ENCODE results near the gene SLC12A4. TPM values are rescaled to one million over a fixed set of nuclear protein-coding genes. Genes with fewer than 3 reads are reported as not detected.
A peak's percentile ranks its signal among the peaks of the same experiment; 100 is the strongest.

The SLC12A4 gene
- total RNA-seq, 1 donor from 2014 or later = 115 TPM

- no peak for ATAC-seq
- DNase-seq (ENCODE audit: low spot score) = no peak
- intact Hi-C loops (cut with DNase I) = no loop called here
Measured at GRCh38 chr16:67965668-67966548, 2.5 kb downstream of the SLC12A4 start.

DNA sequence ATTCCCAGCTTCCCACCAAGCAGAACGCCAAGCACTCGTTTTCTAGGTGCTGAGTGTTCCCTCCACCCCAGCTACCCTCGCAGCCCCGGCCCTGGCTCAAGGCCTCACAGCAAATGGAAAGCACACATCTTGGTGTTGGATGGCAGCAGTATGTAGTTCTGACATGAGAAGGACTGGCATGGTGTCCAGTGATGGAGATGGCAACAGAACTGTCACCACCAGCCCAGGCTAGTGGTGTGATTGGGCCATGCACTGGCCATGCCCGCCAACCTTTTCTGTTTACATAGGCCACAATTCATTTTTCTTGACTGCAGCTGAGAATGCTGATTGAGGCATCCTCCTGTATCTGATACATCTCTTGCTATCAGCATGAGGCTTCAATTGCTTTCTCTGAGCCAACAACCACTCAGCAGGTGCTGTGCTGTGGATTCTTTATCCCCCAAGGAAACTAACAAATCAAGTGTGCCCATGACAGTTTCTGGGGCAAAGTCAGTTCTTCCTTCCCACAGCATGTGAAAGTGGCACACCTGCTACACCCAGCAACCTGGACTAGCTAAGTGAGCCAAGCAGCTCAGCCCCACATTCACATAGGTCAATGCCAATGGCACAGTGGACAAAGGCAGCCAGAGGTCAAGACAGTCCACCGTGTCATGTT, 3.8 kb downstream of the SLC12A4 start:
- intact Hi-C loops (cut with DNase I) = no loop called here
- DNase-seq (ENCODE audit: low spot score) (no peak), ATAC-seq (no peak)

DNA sequence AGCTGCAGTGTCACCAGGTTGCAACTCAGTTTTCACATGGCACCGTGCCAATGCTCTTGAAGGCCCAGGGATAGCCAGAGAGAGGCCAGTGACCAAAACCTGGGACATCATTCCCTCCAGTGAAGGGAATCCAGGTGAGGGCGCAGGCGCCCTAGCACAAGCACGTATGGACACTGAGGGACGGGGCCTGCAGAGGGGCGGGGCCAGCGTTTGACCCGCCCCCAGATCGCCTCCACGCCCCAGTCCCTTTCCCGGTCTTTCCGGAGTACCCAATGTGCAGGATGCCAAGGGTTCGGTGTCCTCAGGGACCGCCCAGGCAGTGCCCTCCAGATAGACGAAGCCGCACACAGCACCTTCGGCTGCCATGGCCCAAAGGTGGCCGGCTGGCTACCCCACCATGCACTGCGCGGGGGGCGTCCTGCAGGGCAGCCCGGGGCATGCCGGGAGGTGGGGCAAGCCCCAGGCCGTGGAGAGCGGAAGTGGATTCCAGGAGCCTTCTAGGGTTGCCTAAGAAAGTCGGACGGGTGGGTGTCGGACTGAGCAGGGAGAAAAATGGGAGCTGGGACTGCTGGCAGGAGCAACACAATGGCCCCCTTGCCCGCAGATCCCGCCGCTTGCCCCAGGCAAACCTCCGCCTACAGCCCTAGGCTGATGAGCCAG, 4.6 kb downstream of the SLC12A4 start:
- ATAC-seq (peak; percentile 51), DNase-seq (ENCODE audit: low spot score) (no peak)
- intact Hi-C loops (cut with DNase I) = no loop called here

- ATAC-seq (no peak), DNase-seq (ENCODE audit: low spot score) (no peak)
- intact Hi-C loops (cut with DNase I) = no loop called here
Measured at GRCh38 chr16:67963292-67963661, 5.2 kb downstream of the SLC12A4 start.

GRCh38 chr16:67962135-67962534, 6.3 kb downstream of the SLC12A4 start:
- ATAC-seq = no peak
- intact Hi-C loops (cut with DNase I) = no loop called here

GRCh38 chr16:67961551-67961957, 6.9 kb downstream of the SLC12A4 start:
- ATAC-seq (no peak), DNase-seq (ENCODE audit: low spot score) (no peak)
- intact Hi-C loops (cut with DNase I) = no loop called here

More at GRCh38 chr16:67962135-67962534, 6.3 kb downstream of the SLC12A4 start:
- DNase-seq (ENCODE audit: low spot score) = no peak

- DNase-seq (ENCODE audit: low spot score) (no peak), ATAC-seq (peak; percentile 26)
- intact Hi-C loops (cut with DNase I) = no loop called here
Measured at GRCh38 chr16:67959536-67960329, 8.7 kb downstream of the SLC12A4 start.

- intact Hi-C loops (cut with DNase I) = no loop called here
- ATAC-seq = no peak
- no peak for DNase-seq (ENCODE audit: low spot score)
Measured at GRCh38 chr16:67957622-67958021, 10.8 kb downstream of the SLC12A4 start.

- ATAC-seq (no peak), DNase-seq (ENCODE audit: low spot score) (no peak)
- intact Hi-C loops (cut with DNase I) = no loop called here
Measured at GRCh38 chr16:67954421-67955196, 13.8 kb downstream of the SLC12A4 start.

- no peak for DNase-seq (ENCODE audit: low spot score)
- ATAC-seq = no peak
- intact Hi-C loops (cut with DNase I) = no loop called here
Measured at GRCh38 chr16:67953641-67954375, 14.6 kb downstream of the SLC12A4 start.

DNA sequence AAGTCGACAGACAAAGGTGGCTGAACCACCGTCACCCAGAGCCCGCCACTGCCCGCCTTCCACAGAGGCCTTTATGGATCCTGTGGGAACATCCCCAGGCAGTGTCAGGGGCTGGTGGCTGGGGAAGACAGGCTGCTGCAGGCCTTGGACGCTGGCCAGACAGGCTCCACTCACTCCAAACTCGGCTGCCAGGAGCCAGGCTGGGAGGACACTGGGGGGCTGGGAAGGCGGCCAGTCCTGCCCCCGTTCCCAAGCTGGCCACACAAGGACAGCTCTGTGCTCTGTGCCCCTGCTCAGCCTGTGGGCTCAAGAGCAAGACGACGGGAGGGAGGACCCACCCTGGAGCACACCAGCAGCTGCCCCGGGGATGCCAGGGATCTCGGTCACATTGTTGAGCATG, 17.0 kb downstream of the SLC12A4 start:
- ATAC-seq = peak; percentile 57
- DNase-seq (ENCODE audit: low spot score) = peak; percentile 67
- intact Hi-C loops (cut with DNase I) = no loop called here

DNA sequence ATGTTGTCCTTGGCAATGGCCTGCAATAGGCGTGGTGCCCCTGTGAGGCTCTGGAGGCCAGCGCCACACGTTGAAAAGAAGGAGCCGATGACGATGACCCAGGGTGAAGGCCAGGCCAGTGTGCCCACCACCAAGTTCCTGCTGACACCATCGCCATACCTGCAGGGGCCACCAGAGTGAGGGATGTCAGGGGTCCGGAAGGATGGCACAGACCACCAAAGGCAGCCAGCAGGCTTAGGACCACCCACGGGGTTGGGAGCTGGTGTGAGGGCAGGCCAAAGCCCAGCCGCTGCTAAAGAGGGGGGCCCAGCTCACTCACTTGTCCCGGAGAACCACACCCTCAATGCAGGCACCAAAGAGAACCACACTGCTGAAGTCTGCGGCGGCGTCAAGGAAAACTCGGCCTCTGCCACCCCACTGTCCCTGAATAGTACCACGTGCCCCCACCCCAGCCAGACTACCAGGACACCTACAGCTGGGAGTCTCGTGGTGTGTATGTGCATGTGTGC, 18.0 kb downstream of the SLC12A4 start:
- ATAC-seq = no peak
- intact Hi-C loops (cut with DNase I) = no loop called here
- DNase-seq (ENCODE audit: low spot score) = no peak

GRCh38 chr16:67949645-67950044, 18.8 kb downstream of the SLC12A4 start:
- peak; percentile 56 for DNase-seq (ENCODE audit: low spot score)
- no peak for ATAC-seq
- intact Hi-C loops (cut with DNase I) = no loop called here

- DNase-seq (ENCODE audit: low spot score) (no peak), ATAC-seq (no peak)
- intact Hi-C loops (cut with DNase I) = no loop called here
Measured at GRCh38 chr16:67948015-67948414, 20.4 kb downstream of the SLC12A4 start.

GRCh38 chr16:67946966-67947558, 21.4 kb downstream of the SLC12A4 start:
- intact Hi-C loops (cut with DNase I) = no loop called here
- DNase-seq (ENCODE audit: low spot score) (no peak), ATAC-seq (no peak)

DNA sequence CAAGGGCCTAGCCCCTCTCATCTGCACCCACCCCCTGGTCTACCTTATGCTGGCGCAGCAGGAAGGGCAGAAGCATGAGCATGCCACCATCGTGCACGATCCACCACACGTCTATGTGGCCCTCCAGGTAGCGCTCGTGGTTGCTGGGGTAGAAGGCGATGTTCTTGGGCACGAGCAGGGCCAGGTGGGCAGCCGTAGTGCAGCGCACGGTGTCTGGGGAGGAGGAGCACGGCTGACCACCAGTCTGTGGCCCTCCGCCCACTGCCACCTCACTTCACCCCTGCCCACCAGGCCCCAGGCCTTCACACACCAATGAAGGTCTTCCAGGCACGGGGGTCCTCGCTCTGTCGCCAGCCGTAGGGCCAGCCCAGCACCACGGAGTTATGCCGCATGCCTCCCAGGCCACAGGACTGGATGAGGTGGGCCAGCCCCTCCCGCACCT, 22.3 kb downstream of the SLC12A4 start:
- peak; percentile 60 for DNase-seq (ENCODE audit: low spot score)
- ATAC-seq = no peak
- intact Hi-C loops (cut with DNase I) = no loop called here

DNA sequence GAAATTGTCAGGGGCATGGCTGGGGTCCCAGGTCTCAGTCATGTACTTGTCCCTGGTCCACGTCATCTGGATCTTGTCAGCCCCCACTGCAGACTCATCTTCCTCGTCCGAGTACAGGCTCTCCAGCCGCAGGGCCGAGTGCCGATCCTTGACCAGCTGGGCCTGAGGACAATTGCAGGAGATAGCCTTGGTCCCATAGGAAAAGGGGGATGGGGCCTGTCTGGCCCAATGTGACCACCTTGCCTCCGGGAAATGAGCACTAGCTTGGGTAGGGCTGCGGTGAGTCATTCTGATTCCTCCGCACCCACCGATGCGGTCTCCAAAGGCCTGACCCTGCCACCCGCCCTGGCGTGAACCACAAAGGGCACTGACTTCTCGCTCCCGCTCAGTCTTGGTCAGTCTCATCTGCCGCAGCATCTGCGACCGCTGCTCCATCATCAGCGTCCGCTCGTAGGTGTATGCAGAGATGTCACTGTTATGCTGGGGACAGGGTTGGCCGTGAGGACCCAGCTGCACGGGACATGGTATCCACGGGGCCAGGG, 23.0 kb downstream of the SLC12A4 start:
- ATAC-seq (no peak), DNase-seq (ENCODE audit: low spot score) (peak; percentile 65)
- intact Hi-C loops (cut with DNase I) = no loop called here

Data from sciatic nerve (tissue), 2 donors.